Effector CD8-positive, alpha-beta T cell (primary cell): ENCODE data around the gene S100A6.

Source experiments
- DNase-seq: peaks from one replicate; lab custom pipeline; 2025; lab: John Stamatoyannopoulos, UW

The S100A6 gene

GRCh38 chr1:153503766-153504165 is 32.0 kb downstream of the S100A6 start:
- no peak for DNase-seq

GRCh38 chr1:153498746-153499145 is 37.0 kb downstream of the S100A6 start:
- DNase-seq, result no peak

GRCh38 chr1:153495536-153495935 is 40.3 kb downstream of the S100A6 start:
- no peak for DNase-seq

GRCh38 chr1:153494976-153495535 is 40.7 kb downstream of the S100A6 start:
- peak; percentile 74 for DNase-seq

- no peak for DNase-seq
These were observed 42.3 kb downstream of the S100A6 start for GRCh38 chr1:153493343-153493960.

GRCh38 chr1:153490272-153491051 is 45.3 kb downstream of the S100A6 start:
- no peak for DNase-seq

- DNase-seq, result no peak
These were observed 47.1 kb downstream of the S100A6 start for GRCh38 chr1:153488731-153489130.

- no peak for DNase-seq
These were observed 48.1 kb downstream of the S100A6 start for GRCh38 chr1:153487707-153488106.

GRCh38 chr1:153485863-153486262 is 49.9 kb downstream of the S100A6 start:
- DNase-seq, result no peak
